HG02798 (cell line): Measurements from ENCODE around the gene BBS12.
"Not testable (repeated sequence)": the region's sequence is repeated elsewhere in the genome, so short reads cannot be mapped to it uniquely, and the experiment has no call there.

Source experiments
- ATAC-seq: cut with Tn5 transposase; IDR thresholded peaks from one replicate; pipeline ENCODE4 v1.9.1; 2021; ENCODE audit warnings: mild to moderate bottlenecking; ENCODE audit not compliant: unreplicated experiment, poor library complexity

Gene BBS12

GRCh38 chr4:122786920-122787319 lies 54.4 kb downstream of the BBS12 start:
- ATAC-seq: not testable (repeated sequence)

- ATAC-seq: no peak
Measured at GRCh38 chr4:122787940-122788339, 55.4 kb downstream of the BBS12 start.

GRCh38 chr4:122788935-122789334 lies 56.4 kb downstream of the BBS12 start:
- ATAC-seq: no peak

- no peak for ATAC-seq
Measured at GRCh38 chr4:122793811-122794210, 61.3 kb downstream of the BBS12 start.
